ENCODE data around the gene ABHD1. TPM values are rescaled to one million over a fixed set of nuclear protein-coding genes. Genes with fewer than 3 reads are reported as not detected.
"Not testable (repeated sequence)": the region's sequence is repeated elsewhere in the genome, so short reads cannot be mapped to it uniquely, and the experiment has no call there.

ABHD1 gene
- total RNA-seq, 2 experiments from 2014 or later: 0.44 to 0.54 TPM

GRCh38 chr2:27117995-27118524 is 5.6 kb upstream of the ABHD1 start:
- Mint-ChIP-seq H3K36me3 (peaks cover 6% of the 10 kb centered on the region), H3K27ac (no peak overlapping the region), H3K4me3 (peak overlapping the region; percentile 70), H3K27me3 (peaks cover 26% of the 10 kb centered on the region), H3K4me1 (peaks cover 10% of the 10 kb centered on the region), H3K9me3 (no peaks in the 10 kb centered on the region)
- DNase-seq: no peak

- peak within 1 kb of the TSS; percentile 78 for H3K4me3 Mint-ChIP-seq
- H3K36me3 Mint-ChIP-seq: peaks cover 6% of the 10 kb centered on the region
- peak; percentile 25 for DNase-seq
- H3K27ac Mint-ChIP-seq: peak within 1 kb of the TSS; percentile 34
- no peaks in the 10 kb centered on the region for H3K9me3 Mint-ChIP-seq
- peaks cover 26% of the 10 kb centered on the region for H3K27me3 Mint-ChIP-seq
- H3K4me1 Mint-ChIP-seq: peaks cover 14% of the 10 kb centered on the region
These were observed 4.9 kb upstream of the ABHD1 start, which contains the start of gene CGREF1 for GRCh38 chr2:27118525-27119329. Gene CGREF1, minus strand, starts transcription at chr2:27119128. Its CDS starts 14,762 bp downstream, at chr2:27104366.

- Mint-ChIP-seq H3K4me1 (peaks cover 18% of the 10 kb centered on the region), H3K27me3 (peaks cover 26% of the 10 kb centered on the region), H3K4me3 (peak overlapping the region; percentile 78), H3K27ac (peak overlapping the region; percentile 34)
- H3K36me3 Mint-ChIP-seq, DNase-seq, H3K9me3 Mint-ChIP-seq: not testable (repeated sequence)
These were observed 4.3 kb upstream of the ABHD1 start for GRCh38 chr2:27119330-27119670.

GRCh38 chr2:27121906-27122305 is 1.7 kb upstream of the ABHD1 start:
- H3K36me3 Mint-ChIP-seq: peaks cover 6% of the 10 kb centered on the region

GRCh38 chr2:27122791-27123190 is 824 bp upstream of the ABHD1 start:
- Mint-ChIP-seq H3K27ac (no peak overlapping the region), H3K36me3 (peaks cover 5% of the 10 kb centered on the region), H3K4me3 (peak overlapping the region; percentile 82), H3K9me3 (no peaks in the 10 kb centered on the region), H3K4me1 (peaks cover 18% of the 10 kb centered on the region), H3K27me3 (peaks cover 25% of the 10 kb centered on the region)
- no peak for DNase-seq

More at GRCh38 chr2:27121906-27122305, 1.7 kb upstream of the ABHD1 start:
- peaks cover 18% of the 10 kb centered on the region for H3K4me1 Mint-ChIP-seq
- H3K4me3 Mint-ChIP-seq: no peak overlapping the region
- peaks cover 26% of the 10 kb centered on the region for H3K27me3 Mint-ChIP-seq
- H3K9me3 Mint-ChIP-seq: no peaks in the 10 kb centered on the region
- no peak overlapping the region for H3K27ac Mint-ChIP-seq
- no peak for DNase-seq

- no peaks in the 10 kb centered on the region for H3K9me3 Mint-ChIP-seq
- no peak for DNase-seq
- H3K36me3 Mint-ChIP-seq: no peaks in the 10 kb centered on the region
- peaks cover 7% of the 10 kb centered on the region for H3K27me3 Mint-ChIP-seq
- no peak overlapping the region for H3K27ac Mint-ChIP-seq
- H3K4me1 Mint-ChIP-seq: peaks cover 9% of the 10 kb centered on the region
- no peak overlapping the region for H3K4me3 Mint-ChIP-seq
These were observed 1.5 kb downstream of the ABHD1 start for GRCh38 chr2:27125104-27125503.

GRCh38 chr2:27126252-27126710 is 2.7 kb downstream of the ABHD1 start:
- no peak overlapping the region for H3K27ac Mint-ChIP-seq
- no peaks in the 10 kb centered on the region for H3K27me3 Mint-ChIP-seq
- peaks cover 9% of the 10 kb centered on the region for H3K4me1 Mint-ChIP-seq
- no peak for DNase-seq
- no peaks in the 10 kb centered on the region for H3K9me3 Mint-ChIP-seq
- H3K4me3 Mint-ChIP-seq: no peak overlapping the region
- H3K36me3 Mint-ChIP-seq: no peaks in the 10 kb centered on the region

GRCh38 chr2:27127883-27128667 is 4.5 kb downstream of the ABHD1 start:
- Mint-ChIP-seq H3K9me3 (no peaks in the 10 kb centered on the region), H3K27me3 (no peaks in the 10 kb centered on the region), H3K36me3 (peaks cover 9% of the 10 kb centered on the region), H3K4me1 (peaks cover 15% of the 10 kb centered on the region), H3K27ac (no peak overlapping the region), H3K4me3 (no peak overlapping the region)
- DNase-seq: no peak

- H3K36me3 Mint-ChIP-seq: peaks cover 17% of the 10 kb centered on the region
- H3K4me1 Mint-ChIP-seq: peaks cover 17% of the 10 kb centered on the region
- no peak overlapping the region for H3K4me3 Mint-ChIP-seq
- no peak overlapping the region for H3K27ac Mint-ChIP-seq
- DNase-seq: no peak
- no peaks in the 10 kb centered on the region for H3K9me3 Mint-ChIP-seq
- H3K27me3 Mint-ChIP-seq: no peaks in the 10 kb centered on the region
These were observed 5.3 kb downstream of the ABHD1 start for GRCh38 chr2:27128668-27129571.

GRCh38 chr2:27130396-27130795 is 6.8 kb downstream of the ABHD1 start:
- DNase-seq: no peak
- H3K27ac Mint-ChIP-seq: no peak overlapping the region
- H3K36me3 Mint-ChIP-seq: peaks cover 19% of the 10 kb centered on the region
- H3K9me3 Mint-ChIP-seq: no peaks in the 10 kb centered on the region
- peaks cover 17% of the 10 kb centered on the region for H3K4me1 Mint-ChIP-seq
- no peaks in the 10 kb centered on the region for H3K27me3 Mint-ChIP-seq
- H3K4me3 Mint-ChIP-seq: no peak overlapping the region

GRCh38 chr2:27131429-27131828 is 7.8 kb downstream of the ABHD1 start:
- H3K27ac Mint-ChIP-seq: no peak overlapping the region
- no peaks in the 10 kb centered on the region for H3K27me3 Mint-ChIP-seq
- H3K36me3 Mint-ChIP-seq: peaks cover 19% of the 10 kb centered on the region
- H3K4me3 Mint-ChIP-seq: no peak overlapping the region
- H3K9me3 Mint-ChIP-seq: no peaks in the 10 kb centered on the region
- DNase-seq: no peak
- H3K4me1 Mint-ChIP-seq: peaks cover 17% of the 10 kb centered on the region

GRCh38 chr2:27133195-27133875 is 9.7 kb downstream of the ABHD1 start:
- Mint-ChIP-seq H3K27me3 (no peaks in the 10 kb centered on the region), H3K27ac (peak overlapping the region; percentile 68), H3K4me1 (peaks cover 17% of the 10 kb centered on the region), H3K9me3 (no peaks in the 10 kb centered on the region), H3K36me3 (peaks cover 19% of the 10 kb centered on the region), H3K4me3 (peak overlapping the region; percentile 96)
- peak; percentile 15 for DNase-seq

GRCh38 chr2:27133905-27134780 is 10.5 kb downstream of the ABHD1 start, which contains the start of gene PREB:
Gene PREB, minus strand, starts transcription at chr2:27134636. Its CDS starts 215 bp downstream, at chr2:27134421.
- Mint-ChIP-seq H3K4me1 (peaks cover 17% of the 10 kb centered on the region), H3K4me3 (peak within 1 kb of the TSS; percentile 96), H3K27ac (peak within 1 kb of the TSS; percentile 95), H3K9me3 (no peaks in the 10 kb centered on the region), H3K27me3 (no peaks in the 10 kb centered on the region), H3K36me3 (peaks cover 19% of the 10 kb centered on the region)
- DNase-seq: peak; percentile 100

Data from activated naive CD8-positive, alpha-beta T cell treated with anti-CD3 and anti-CD28 coated beads for 36 hours (primary cell).